Astrocyte of the spinal cord (primary cell): ENCODE data around the gene IQGAP2.
"Not testable (repeated sequence)": the region's sequence is repeated elsewhere in the genome, so short reads cannot be mapped to it uniquely, and the experiment has no call there.

Experiments used
- DNase-seq: peaks from one replicate; pipeline ENCODE4 v3.0.0; 2011; ENCODE audit warnings: low read depth, low spot score
- H3K4me3 ChIP-seq: 2 replicates; pipeline ENCODE4 v1.5.1; 2011; ENCODE audit warnings: low read depth, mild to moderate bottlenecking, low read length, moderate library complexity
- in situ Hi-C: cut with HindIII; loops from 2 replicates; pipeline ENCODE4 v1.10.0; 2017; ENCODE audit warnings: low sequenced_read_pairs
- TF ChIP-seq, protein P1 (sequence below): IDR thresholded peaks from 2 replicates; pipeline ENCODE4 v1.5.1; 2012; ENCODE audit warnings: low read depth, mild to moderate bottlenecking, low read length, inconsistent platforms

IQGAP2 gene

GRCh38 chr5:76422227-76422626 lies 19.1 kb downstream of the IQGAP2 start:
- TF ChIP-seq, protein P1, sequence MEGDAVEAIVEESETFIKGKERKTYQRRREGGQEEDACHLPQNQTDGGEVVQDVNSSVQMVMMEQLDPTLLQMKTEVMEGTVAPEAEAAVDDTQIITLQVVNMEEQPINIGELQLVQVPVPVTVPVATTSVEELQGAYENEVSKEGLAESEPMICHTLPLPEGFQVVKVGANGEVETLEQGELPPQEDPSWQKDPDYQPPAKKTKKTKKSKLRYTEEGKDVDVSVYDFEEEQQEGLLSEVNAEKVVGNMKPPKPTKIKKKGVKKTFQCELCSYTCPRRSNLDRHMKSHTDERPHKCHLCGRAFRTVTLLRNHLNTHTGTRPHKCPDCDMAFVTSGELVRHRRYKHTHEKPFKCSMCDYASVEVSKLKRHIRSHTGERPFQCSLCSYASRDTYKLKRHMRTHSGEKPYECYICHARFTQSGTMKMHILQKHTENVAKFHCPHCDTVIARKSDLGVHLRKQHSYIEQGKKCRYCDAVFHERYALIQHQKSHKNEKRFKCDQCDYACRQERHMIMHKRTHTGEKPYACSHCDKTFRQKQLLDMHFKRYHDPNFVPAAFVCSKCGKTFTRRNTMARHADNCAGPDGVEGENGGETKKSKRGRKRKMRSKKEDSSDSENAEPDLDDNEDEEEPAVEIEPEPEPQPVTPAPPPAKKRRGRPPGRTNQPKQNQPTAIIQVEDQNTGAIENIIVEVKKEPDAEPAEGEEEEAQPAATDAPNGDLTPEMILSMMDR: no peak
- in situ Hi-C loops: no loop called here
- no peak for DNase-seq

GRCh38 chr5:76422742-76423141 lies 19.7 kb downstream of the IQGAP2 start:
- no peak for DNase-seq
- TF ChIP-seq, protein P1: no peak
- in situ Hi-C loops: no loop called here
- H3K4me3 ChIP-seq: no peak overlapping the region

More at GRCh38 chr5:76422227-76422626, 19.1 kb downstream of the IQGAP2 start:
- H3K4me3 ChIP-seq: no peak overlapping the region

DNA sequence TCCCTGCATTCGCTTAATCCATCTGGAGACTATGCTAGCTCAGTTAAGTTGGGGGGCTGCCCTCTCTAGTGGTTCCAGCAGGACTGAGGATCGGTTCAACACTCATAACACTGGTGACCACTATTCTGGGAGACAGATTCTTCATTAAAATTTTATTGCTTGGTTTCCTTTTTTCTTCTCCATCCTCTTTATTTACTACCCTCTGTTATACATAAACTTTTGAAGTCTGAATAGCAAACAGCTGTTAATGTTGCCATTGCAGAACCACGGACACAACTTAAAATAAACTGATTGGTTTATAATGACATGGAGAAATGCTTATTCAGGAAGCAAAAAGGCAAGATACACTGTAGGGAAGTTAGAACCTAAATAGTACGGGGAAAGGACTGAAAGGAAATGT lies 22.1 kb downstream of the IQGAP2 start:
- no peak for DNase-seq
- TF ChIP-seq, protein P1: no peak
- no peak overlapping the region for H3K4me3 ChIP-seq
- in situ Hi-C loops: no loop called here

GRCh38 chr5:76425928-76426804 lies 23.1 kb downstream of the IQGAP2 start:
- in situ Hi-C loops: no loop called here
- TF ChIP-seq, protein P1: no peak
- no peak for DNase-seq
- H3K4me3 ChIP-seq: no peak overlapping the region

- no peak for DNase-seq
- H3K4me3 ChIP-seq: no peak overlapping the region
- in situ Hi-C loops: no loop called here
These were observed 24.4 kb downstream of the IQGAP2 start for GRCh38 chr5:76427206-76428140.

GRCh38 chr5:76428550-76428949 lies 25.5 kb downstream of the IQGAP2 start:
- in situ Hi-C loops, DNase-seq, H3K4me3 ChIP-seq: not testable (repeated sequence)

More at GRCh38 chr5:76427206-76428140, 24.4 kb downstream of the IQGAP2 start:
- TF ChIP-seq, protein P1: no peak
